ENCODE data around the gene SH3RF3. TPM values are rescaled to one million over a fixed set of nuclear protein-coding genes. Genes with fewer than 3 reads are reported as not detected.
A peak's percentile ranks its signal among the peaks of the same experiment; 100 is the strongest.

The SH3RF3 gene
- total RNA-seq, 1 donor from 2014 or later, result under 0.01 TPM

DNA sequence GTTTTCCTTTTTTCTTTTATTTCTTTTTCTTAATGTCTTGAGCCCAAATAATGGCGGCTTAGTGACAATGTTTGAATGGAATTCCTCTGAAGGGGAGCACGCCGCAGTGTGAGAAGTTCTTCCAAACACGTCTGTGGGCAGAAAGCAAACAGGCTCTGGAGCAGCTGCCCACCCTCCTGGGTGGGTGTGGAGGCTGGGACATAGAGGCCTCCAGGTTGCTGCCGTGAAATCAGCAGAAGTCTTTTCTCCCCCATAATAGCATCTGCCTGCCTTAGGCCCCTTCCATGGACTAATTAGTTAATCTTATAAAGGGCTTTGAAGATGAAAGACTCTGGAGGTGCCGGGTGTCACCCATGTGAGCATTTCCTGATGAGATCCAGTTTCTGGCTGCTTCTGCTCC is 213.9 kb downstream of the SH3RF3 start:
- DNase-seq (ENCODE audit: low read depth) (no peak), FAIRE-seq (no peak)
- no peaks in the 10 kb centered on the region for H3K36me3 ChIP-seq (ENCODE audit: control insufficient read depth, insufficient read depth, low read length)
- TF ChIP-seq, protein P1, sequence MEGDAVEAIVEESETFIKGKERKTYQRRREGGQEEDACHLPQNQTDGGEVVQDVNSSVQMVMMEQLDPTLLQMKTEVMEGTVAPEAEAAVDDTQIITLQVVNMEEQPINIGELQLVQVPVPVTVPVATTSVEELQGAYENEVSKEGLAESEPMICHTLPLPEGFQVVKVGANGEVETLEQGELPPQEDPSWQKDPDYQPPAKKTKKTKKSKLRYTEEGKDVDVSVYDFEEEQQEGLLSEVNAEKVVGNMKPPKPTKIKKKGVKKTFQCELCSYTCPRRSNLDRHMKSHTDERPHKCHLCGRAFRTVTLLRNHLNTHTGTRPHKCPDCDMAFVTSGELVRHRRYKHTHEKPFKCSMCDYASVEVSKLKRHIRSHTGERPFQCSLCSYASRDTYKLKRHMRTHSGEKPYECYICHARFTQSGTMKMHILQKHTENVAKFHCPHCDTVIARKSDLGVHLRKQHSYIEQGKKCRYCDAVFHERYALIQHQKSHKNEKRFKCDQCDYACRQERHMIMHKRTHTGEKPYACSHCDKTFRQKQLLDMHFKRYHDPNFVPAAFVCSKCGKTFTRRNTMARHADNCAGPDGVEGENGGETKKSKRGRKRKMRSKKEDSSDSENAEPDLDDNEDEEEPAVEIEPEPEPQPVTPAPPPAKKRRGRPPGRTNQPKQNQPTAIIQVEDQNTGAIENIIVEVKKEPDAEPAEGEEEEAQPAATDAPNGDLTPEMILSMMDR (IDR thresholded peaks at IDR 0.05; ENCODE audit: insufficient read depth, low read length, severe bottlenecking), result no peak
- no peak overlapping the region for H3K4me3 ChIP-seq (ENCODE audit: low read depth, low read length)
- H3K27me3 ChIP-seq (ENCODE audit: control insufficient read depth, insufficient read depth, low read length), result peaks cover 5% of the 10 kb centered on the region

DNA sequence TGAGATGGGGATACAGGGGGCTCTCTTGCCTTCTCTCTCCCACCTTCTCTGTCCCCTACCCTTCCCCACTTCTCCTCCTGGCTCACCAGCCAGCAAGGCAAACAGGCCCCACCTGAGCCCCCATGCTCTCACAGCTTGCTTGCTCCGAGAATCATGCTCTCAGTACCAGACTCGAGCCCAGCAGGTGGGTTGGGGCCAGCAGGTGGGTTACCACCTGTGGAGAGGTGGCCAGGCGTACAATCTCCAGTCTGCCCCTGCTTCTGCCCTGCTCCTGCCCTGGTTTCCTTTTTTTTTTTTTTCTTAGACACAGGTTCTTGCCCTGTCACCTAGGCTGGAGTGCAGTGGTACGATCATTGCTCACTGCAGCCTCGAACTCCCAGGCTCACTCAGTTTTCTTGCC is 214.5 kb downstream of the SH3RF3 start:
- Histone ChIP-seq H3K27me3 (ENCODE audit: control insufficient read depth, insufficient read depth, low read length) (peaks cover 5% of the 10 kb centered on the region), H3K4me3 (ENCODE audit: low read depth, low read length) (no peak overlapping the region), H3K36me3 (ENCODE audit: control insufficient read depth, insufficient read depth, low read length) (no peaks in the 10 kb centered on the region)
- DNase-seq (ENCODE audit: low read depth) (no peak), FAIRE-seq (no peak)
- TF ChIP-seq, protein P1 (IDR thresholded peaks at IDR 0.05; ENCODE audit: insufficient read depth, low read length, severe bottlenecking), result no peak

DNA sequence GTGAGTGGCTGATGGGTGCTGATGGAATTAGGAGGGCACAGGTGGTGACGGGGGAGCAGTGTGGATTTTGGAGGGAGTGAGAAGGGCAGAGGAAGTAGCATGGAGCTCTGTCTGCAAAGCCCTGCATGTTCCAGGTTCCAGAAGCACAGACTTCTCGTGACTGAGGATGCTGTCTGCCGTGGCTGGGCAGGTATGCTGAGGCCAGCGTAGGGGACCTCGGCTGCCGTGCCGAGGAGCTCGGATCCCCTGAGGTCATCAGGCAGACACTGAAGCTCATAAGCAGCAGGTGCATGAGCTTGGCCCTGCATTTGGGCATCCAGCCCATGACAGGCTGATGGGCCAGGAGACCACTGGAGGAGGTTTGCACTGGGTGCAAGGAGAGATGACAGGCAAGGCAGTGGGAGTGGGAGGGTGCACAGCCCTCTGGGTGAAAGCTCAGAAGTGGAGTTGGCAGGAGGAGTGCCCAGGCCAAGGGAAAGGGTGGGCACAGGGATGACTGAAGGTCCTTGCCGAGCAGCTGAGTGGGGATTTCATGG is 215.3 kb downstream of the SH3RF3 start:
- TF ChIP-seq, protein P1 (IDR thresholded peaks at IDR 0.05; ENCODE audit: insufficient read depth, low read length, severe bottlenecking), result no peak
- Histone ChIP-seq H3K27me3 (ENCODE audit: control insufficient read depth, insufficient read depth, low read length) (peaks cover 5% of the 10 kb centered on the region), H3K36me3 (ENCODE audit: control insufficient read depth, insufficient read depth, low read length) (no peaks in the 10 kb centered on the region), H3K4me3 (ENCODE audit: low read depth, low read length) (no peak overlapping the region)
- FAIRE-seq (peak; percentile 18), DNase-seq (ENCODE audit: low read depth) (no peak)

DNA sequence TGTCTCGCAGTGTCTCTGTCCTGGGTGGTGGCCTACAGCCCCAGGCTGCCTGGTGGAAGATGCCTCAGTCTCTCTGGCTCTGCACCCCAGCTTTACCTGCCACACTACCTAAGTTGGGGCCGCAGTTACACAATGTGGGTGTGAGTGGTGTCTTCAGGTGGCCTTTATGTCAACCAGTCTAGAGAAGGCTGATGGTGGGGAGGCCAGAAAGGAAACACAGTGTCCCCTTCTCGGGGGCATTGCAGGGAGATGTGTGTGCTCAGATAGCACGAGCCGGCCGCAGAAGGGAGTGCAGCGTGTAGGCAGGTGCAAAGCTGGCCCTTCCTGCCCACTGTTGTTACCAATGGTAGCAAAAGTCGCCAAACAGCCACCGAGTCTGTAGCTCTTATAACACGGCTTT is 216.1 kb downstream of the SH3RF3 start:
- DNase-seq (ENCODE audit: low read depth), result no peak
- H3K4me3 ChIP-seq (ENCODE audit: low read depth, low read length), result no peak overlapping the region
- FAIRE-seq, result peak; percentile 18
- peaks cover 5% of the 10 kb centered on the region for H3K27me3 ChIP-seq (ENCODE audit: control insufficient read depth, insufficient read depth, low read length)
- TF ChIP-seq, protein P1 (IDR thresholded peaks at IDR 0.05; ENCODE audit: insufficient read depth, low read length, severe bottlenecking), result no peak
- H3K36me3 ChIP-seq (ENCODE audit: control insufficient read depth, insufficient read depth, low read length), result no peaks in the 10 kb centered on the region

DNA sequence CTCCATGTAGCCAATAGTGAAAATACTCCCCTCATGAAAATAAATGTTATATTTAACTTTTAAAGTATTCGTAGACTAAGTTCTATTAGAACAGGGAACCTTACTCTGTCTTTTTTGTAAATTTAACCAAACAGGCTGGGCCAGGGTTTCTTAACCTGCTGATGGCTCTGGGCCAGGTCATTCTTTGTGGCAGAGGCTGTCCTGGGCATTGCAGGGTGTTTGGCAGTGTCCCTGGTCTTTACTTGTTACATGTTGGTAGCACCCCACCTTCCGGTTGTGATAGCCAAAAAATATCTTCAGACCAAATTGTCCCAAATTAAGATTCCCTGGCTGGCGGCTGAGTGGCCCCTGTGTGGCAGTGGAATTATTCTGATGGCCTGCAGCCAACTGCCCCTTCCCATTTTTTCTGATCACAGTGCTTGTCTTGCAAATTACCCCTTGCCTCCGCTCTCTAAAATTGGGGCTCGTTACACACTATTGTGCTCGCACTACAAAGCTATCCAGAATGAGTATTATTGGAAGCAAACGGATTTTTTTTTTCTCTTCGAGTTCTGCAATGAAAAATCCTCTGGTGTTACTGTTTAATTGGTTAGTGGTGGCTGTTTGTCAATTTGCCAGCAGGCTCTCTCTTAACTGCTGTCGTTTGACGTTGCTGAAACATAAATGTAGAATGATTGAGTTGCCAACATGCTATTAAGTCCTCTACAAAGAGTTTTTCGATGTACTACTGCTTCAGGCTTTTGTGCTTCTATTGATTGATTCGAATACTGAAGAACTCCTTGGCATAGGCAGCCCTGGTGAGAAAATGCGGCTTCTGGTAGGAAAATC is 216.9 kb downstream of the SH3RF3 start:
- Histone ChIP-seq H3K27me3 (ENCODE audit: control insufficient read depth, insufficient read depth, low read length) (peaks cover 5% of the 10 kb centered on the region), H3K4me3 (ENCODE audit: low read depth, low read length) (no peak overlapping the region), H3K36me3 (ENCODE audit: control insufficient read depth, insufficient read depth, low read length) (no peaks in the 10 kb centered on the region)
- FAIRE-seq, result no peak
- no peak for DNase-seq (ENCODE audit: low read depth)
- TF ChIP-seq, protein P1 (IDR thresholded peaks at IDR 0.05; ENCODE audit: insufficient read depth, low read length, severe bottlenecking), result no peak

Measured in bronchial epithelial cell (primary cell).